IMR-90 (cell line): Measurements from ENCODE around the gene PDE8B.

Experiments used
- BHLHE40 ChIP-seq: fragments of 150-350 bp; IDR thresholded peaks from 2 replicates; pipeline ENCODE4 v1.6.1; 2016; ENCODE audit warnings: mild to moderate bottlenecking, low read depth, low read length
- CEBPB ChIP-seq: IDR thresholded peaks from 2 replicates; pipeline ENCODE4 v1.6.1; 2012; ENCODE audit warnings: low read depth, low read length, improper control_type of control experiment
- CHD1 ChIP-seq: IDR thresholded peaks from 2 replicates; pipeline ENCODE4 v1.6.1; 2012; ENCODE audit warnings: low read depth, low read length, improper control_type of control experiment
- CTCF ChIP-seq: conservative IDR thresholded peaks from 2 replicates; pipeline ENCODE4 v1.5.1; 2012; ENCODE audit warnings: mild to moderate bottlenecking, low read depth, low read length, improper control_type of control experiment
- ELK1 ChIP-seq: fragments of 150-350 bp; IDR thresholded peaks from 2 replicates; pipeline ENCODE4 v1.6.1; 2016; ENCODE audit warnings: low read depth, mild to moderate bottlenecking, low read length, moderate library complexity, borderline replicate concordance
- FOS ChIP-seq: fragments of 150-350 bp; IDR thresholded peaks from 2 replicates; pipeline ENCODE4 v1.6.1; 2016; ENCODE audit warnings: low read depth, low read length
- MAFK ChIP-seq: IDR thresholded peaks from 2 replicates; pipeline ENCODE4 v1.6.1; 2012; ENCODE audit warnings: low read depth, low read length, improper control_type of control experiment
- MXI1 ChIP-seq: IDR thresholded peaks from 2 replicates; pipeline ENCODE4 v1.6.1; 2012; ENCODE audit warnings: low read depth, mild to moderate bottlenecking, low read length, moderate library complexity, borderline replicate concordance
- POLR2A ChIP-seq: IDR thresholded peaks from 2 replicates; pipeline ENCODE4 v1.6.1; 2012; ENCODE audit warnings: mild to moderate bottlenecking, low read depth, low read length
- RAD21 ChIP-seq: IDR thresholded peaks from 2 replicates; pipeline ENCODE4 v1.6.1; 2012; ENCODE audit warnings: low read length, improper control_type of control experiment
- RCOR1 ChIP-seq: IDR thresholded peaks from 2 replicates; pipeline ENCODE4 v1.6.1; 2012; ENCODE audit warnings: mild to moderate bottlenecking, low read length, improper control_type of control experiment; ENCODE audit not compliant: insufficient replicate concordance
- RFX5 ChIP-seq: IDR thresholded peaks from 2 replicates; pipeline ENCODE4 v1.8.0; 2012; ENCODE audit warnings: low read depth, mild to moderate bottlenecking, low read length, moderate library complexity
- SMC3 ChIP-seq: fragments of 150-350 bp; IDR thresholded peaks from 2 replicates; pipeline ENCODE4 v1.6.1; 2016; ENCODE audit warnings: low read depth, mild to moderate bottlenecking, antibody characterized with exemption, low read length, moderate library complexity
- USF2 ChIP-seq: fragments of 150-350 bp; IDR thresholded peaks from 2 replicates; pipeline ENCODE4 v1.6.1; 2017; ENCODE audit warnings: mild to moderate bottlenecking, antibody characterized with exemption, low read length, low read depth

- TF ChIP-seq CTCF (no peak), MAFK (no peak), POLR2A (no peak), RAD21 (no peak), USF2 (no peak), RCOR1 (no peak), SMC3 (no peak), BHLHE40 (no peak), RFX5 (no peak), CHD1 (no peak), FOS (no peak), CEBPB (no peak), ELK1 (no peak), MXI1 (no peak)
Observed at GRCh38 chr5:77398896-77399295, 188.4 kb downstream of the PDE8B start.
